RPMI7951 (cell line): ENCODE results near the gene EFHD2. TPM values are rescaled to one million over a fixed set of nuclear protein-coding genes. Genes with fewer than 3 reads are reported as not detected.
"Not testable (repeated sequence)": the region's sequence is repeated elsewhere in the genome, so short reads cannot be mapped to it uniquely, and the experiment has no call there.

Experiments
- DNase-seq: peaks from one replicate; pipeline ENCODE4 v3.0.0-alpha.2; 2012; ENCODE audit warnings: low read depth
- total RNA-seq: library from RNA; depleted of rRNA; stranded (reverse); fragments of >200 nt; shearing (Covaris generic); gene quantifications from 2 replicates; pipeline ENCODE4 v1.2.3, GENCODE V29; 2014

EFHD2 gene
- total RNA-seq, 1 experiment from 2014 or later, result 52.5 TPM

- DNase-seq, result no peak
These were observed 21.3 kb downstream of the EFHD2 start for GRCh38 chr1:15430787-15431570.

DNA sequence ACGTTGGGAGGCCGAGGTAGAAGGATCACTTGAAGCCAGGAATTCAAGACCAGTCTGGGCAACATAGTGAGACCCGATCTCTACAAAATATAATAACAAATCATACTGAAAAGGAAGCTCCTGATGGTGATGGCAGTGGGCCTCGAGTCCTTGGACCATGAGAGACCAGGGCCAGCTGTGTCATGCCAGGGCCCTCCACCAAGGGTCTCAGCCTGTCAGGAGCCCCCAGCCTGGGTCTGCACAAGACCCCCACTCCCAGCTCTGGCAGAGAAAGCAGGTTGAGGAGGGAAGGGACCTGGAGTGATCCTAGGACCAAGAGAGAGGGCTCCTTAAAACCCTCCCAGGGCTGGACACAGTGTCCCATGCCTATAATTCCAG, 21.9 kb downstream of the EFHD2 start:
- no peak for DNase-seq

DNA sequence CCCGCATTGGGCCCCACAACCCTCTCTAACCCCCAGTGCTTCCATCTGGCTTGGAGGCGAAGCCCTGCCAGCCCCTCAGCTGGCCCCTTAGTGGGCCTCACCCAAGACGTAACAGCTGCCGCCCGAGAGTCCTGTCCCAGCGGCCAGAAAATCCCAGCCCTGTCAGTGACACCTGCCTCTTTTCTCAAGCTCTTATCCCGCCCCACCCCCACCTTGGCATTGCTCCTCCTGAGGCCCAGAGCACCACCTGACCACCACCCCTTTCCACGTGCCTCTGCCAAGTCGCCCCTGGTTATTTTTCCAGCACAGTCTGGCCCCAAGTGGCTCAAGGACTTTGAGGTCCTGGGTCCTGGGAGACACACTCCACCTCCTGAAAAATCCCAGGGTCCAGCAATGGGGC, 22.6 kb downstream of the EFHD2 start:
- no peak for DNase-seq

- DNase-seq, result no peak
These were observed 23.8 kb downstream of the EFHD2 start for GRCh38 chr1:15433471-15433870.

- DNase-seq, result not testable (repeated sequence)
These were observed 25.1 kb downstream of the EFHD2 start for GRCh38 chr1:15434739-15435138.

DNA sequence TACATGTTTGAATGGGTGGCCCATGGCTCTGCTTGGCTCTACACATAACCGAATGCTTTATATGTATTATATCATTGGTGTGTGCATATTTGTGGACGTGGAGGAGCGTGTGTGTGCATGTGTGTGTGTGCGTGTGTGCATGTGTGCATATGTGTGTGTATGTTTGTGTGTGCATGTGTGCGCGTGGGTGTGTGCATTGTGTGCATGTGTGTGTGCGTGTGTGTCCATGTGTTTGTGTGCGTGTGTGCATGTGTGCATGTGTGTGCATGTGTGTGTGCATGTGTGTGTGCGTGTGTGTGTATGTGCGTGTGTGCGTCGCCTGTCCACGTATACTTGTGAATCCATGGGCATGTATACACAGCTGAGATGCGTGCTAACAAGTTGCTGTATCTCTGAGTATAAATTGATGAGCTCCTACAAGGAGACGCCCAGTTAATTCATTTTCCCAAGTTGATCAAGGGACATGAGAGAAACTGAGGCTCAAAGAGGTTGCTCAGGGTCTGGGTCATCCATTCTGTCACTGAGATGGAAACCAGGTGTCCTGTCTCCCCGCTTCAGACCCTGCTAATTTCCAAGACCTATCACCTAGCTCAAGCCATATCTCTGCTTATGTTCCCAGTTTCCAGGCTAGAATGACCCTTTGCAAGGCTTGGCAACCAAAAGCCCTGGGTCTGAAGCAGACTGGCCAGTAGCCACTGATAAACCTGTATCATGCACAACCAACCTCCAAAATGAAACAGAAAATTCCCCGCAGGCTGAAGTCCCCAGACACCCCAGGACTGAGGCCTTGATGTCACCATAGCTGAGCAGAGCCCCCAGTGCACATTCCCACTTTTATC, 25.8 kb downstream of the EFHD2 start:
- no peak for DNase-seq

DNA sequence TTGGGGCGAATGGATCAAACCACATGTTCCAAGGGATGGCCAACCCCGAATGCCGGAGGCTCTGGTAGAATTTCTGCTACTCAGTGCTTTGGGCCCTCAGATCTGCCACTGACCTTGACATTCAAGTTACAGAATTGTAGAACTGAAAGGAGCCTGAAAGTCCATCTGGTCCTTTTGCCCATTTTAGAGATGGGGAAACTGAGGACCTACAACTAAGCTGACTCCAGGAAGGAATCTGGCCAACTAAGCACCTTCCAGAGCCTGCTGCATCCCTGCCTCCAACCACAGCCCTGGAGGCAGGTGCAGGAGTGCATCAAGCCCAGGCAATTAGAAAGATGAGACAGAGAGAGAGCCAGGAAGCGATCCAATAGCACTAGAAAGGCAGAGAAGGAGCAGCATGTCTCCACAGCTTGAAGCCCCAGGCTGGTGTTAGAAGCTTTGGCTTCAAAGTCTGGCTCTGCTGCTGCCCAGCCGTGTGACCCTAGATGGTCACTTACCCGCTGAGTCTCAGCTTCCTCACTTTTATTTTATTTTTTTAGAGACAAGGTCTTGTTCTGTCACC, 27.3 kb downstream of the EFHD2 start:
- no peak for DNase-seq

- no peak for DNase-seq
These were observed 29.6 kb downstream of the EFHD2 start for GRCh38 chr1:15439325-15439724.

GRCh38 chr1:15440357-15440756, 30.7 kb downstream of the EFHD2 start:
- DNase-seq, result no peak

DNA sequence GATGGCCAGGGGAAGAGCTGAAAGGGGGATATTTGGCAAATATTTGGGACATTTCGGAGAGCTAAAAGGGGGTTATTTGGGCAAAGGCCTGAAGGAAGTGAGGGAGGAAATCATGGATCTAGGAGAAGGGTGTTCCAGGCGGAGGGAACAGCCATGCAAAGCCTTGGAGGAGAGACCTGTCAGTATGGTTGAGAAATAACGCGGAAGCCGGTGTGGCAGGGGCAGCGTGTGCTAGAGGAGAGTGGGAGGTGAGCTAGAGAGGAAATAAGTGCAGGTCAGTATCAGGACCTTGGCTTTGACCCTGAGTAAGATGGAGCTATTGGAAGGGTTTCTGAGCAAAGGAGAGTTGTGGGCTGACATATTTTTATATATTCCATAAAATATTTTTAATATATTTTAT, 31.6 kb downstream of the EFHD2 start:
- no peak for DNase-seq

DNA sequence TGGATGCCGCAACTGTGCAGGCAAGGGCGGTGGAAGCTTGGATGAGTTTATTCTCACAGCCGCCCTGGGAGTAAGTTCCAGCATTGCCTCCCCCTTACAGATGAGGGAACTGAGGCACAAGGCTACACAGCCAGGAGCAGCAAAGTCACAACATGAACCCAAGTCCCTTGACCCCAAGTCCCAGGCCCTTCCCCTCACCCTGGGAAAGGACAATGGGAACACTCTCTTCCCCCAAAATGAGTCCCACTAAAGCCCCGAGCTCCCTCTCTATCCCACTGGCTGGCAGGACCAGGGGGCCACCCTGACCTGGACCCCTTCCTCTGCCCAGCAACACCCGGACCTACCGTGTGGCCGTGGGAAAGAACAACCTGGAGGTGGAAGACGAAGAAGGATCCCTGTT, 32.4 kb downstream of the EFHD2 start:
- DNase-seq, result no peak

- DNase-seq, result no peak
These were observed 33.1 kb downstream of the EFHD2 start for GRCh38 chr1:15442759-15443158.

- no peak for DNase-seq
These were observed 33.6 kb downstream of the EFHD2 start for GRCh38 chr1:15443281-15443680.

DNA sequence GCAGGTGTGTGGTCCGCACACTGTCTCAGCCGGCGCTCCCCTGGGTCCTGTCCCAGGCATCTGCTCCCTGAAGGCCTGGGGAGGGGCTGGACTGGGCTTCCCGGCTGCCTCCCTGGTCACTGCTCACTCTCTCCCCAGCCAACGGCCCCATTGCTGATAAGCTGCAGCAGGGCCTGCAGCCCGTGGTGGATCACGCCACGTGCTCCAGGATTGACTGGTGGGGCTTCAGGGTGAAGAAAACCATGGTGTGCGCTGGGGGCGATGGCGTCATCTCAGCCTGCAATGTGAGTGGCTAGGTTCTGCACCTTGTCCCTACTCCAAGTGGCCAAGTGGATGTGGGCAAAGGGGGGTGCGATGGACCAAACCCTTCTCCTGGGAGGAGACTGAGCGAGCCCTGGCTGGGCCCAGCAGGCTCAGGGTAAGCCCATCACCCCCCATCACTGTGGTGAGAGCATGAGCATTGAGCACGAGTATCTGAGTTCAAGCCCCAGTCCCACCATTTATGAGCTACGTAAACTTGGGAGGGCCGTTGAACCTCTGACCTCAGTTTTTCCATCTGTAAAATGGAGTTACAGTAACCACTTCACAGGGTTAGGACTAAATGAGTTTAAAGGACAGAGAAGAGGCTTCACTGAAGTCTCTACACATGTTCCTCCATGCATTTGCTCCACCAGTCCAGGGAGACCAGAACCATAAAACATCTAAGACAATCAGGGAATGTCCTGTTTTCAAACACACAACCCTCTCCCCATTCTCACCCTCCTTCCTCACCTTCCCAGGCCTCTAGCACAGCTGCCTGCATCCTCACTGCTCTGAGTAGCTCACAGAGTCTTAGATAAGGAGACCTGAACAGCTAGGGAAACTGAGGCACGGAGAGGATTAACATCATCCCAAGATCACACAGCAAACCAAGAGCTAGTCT, 35.0 kb downstream of the EFHD2 start:
- no peak for DNase-seq

DNA sequence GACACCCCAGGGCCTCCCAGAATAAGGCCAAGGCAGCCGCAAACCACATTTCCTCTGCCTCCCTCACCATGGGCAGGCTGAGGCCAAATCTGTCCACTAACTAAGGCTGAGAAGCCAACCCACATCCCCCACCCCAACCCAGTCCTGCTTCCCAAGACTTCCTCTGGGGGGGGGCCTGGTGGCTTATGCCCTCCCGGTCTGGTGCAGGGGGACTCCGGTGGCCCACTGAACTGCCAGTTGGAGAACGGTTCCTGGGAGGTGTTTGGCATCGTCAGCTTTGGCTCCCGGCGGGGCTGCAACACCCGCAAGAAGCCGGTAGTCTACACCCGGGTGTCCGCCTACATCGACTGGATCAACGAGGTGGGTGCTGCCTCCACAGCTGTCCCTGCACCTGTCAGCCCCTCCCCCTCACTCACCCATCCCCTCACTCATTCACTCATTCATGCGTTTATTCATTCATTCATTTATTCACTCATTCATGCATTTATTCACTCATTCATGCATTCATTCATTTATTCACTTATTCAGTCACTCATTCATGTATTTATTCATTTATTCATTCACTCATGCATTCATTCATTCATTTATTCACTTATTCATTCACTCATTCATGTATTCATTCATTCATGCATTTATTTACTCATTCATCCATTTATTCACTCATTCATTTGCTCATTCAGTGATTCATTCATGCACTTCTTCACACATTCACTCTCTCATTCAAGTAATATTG, 35.9 kb downstream of the EFHD2 start:
- DNase-seq, result no peak

DNA sequence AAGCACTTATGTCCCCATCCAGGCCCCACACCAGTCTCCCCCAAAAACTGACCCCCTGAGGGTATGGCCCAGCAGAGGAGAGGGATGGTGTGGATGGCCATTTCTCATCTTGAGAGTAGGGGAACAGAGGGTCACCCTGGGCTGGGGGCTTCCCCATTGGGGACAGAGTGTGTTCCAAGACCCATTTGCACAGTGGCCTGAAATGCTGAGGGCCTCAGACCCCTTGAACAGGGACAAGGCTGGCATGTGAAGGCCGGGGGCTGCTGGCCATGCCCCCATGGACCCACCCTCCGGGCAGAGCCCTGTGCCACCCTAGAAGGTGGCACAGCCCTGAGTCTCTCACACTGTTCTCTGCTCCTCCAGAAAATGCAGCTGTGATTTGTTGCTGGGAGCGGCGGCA, 36.5 kb downstream of the EFHD2 start:
- DNase-seq, result no peak

DNA sequence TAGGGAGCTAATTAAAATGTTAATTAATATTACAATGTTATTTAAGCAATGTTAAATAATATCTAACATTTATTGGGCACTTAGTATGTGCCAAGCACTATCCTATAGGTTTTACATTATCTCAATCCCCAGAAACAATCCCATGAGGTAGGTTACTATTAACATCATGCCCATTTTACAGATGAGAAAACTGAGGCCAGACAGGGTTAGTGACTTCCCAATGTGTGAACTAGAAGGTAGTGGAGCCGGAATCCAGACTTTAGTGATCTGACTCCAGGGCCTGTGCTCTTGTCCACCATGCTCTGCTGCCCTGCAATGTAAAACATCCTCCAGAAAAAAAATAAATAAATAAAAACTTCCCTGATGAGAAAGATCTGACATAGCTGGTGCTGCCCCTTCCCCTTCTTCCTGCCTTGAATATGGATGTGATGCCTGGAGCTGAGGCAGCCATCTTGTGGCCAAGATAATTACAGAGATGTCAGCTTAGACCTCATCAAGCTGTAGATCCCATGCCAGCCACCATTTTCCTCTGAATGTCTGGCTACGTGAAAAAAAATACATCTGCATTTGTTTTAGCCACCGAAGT, 39.3 kb downstream of the EFHD2 start:
- DNase-seq, result no peak

DNA sequence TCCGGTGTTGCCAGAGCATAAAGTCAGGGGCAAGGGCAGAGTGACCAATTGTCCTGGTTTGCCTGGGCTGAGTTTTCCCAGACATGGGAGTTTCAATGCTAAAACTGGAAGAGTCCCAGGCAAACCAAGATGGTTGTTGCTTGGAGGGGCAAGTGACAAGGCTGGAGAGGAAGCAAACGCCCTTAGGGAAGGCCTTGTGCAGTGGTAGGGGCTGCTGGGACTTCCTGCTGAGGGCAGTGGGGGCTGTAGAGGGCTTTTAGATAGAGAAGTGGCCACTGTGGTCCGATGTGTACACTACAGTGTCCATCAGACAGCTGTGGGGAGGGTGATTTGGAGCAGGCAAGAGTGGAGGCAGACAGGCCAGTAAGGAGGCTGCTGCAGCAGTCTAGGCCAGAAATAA, 39.9 kb downstream of the EFHD2 start:
- no peak for DNase-seq

GRCh38 chr1:15451014-15451722, 41.5 kb downstream of the EFHD2 start:
- no peak for DNase-seq

DNA sequence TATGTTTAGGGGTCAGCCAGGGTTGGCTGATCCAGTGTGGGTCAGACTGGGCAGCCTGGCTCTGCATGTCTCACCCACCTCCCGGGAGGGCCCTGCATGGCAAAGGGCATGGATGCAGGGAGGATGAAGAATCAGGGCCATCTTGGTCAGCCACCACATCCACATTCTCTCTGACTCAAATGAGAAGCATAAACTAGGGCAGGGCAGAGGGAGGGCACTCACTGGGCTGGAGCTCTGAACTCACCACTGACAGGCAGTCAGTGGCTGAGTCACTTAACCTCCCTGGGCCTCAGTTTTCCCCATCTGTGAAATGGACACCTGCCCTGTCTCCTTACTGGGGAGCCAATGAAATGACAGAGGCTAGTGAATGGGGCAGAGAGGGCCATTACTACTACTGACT, 42.5 kb downstream of the EFHD2 start:
- peak; percentile 23 for DNase-seq
